Activated CD8-positive, alpha-beta T cell treated with anti-CD3 and anti-CD28 coated beads, Interleukin-2, amount 10 ng/mL, durations not matched to agents 7 days and 5 days (primary cell): Measurements from ENCODE around the gene PTGES. TPM values are rescaled to one million over a fixed set of nuclear protein-coding genes. Genes with fewer than 3 reads are reported as not detected.
"Not testable (repeated sequence)": the region's sequence is repeated elsewhere in the genome, so short reads cannot be mapped to it uniquely, and the experiment has no call there.

ENCODE experiments used
- ATAC-seq: fragments of 150-1000 bp; cut with Tn5 transposase; one replicate; pipeline ENCODE4 v1.10.0; 2021; ENCODE audit warnings: moderate library complexity
- CTCF ChIA-PET: fragments of 350-600 bp; sonication (Branson Sonifier 250); formaldehyde crosslinking; loops from one replicate; lab custom pipeline; 2021; ENCODE audit warnings: antibody characterized with exemption; lab: Charles Lee
- POLR2A ChIA-PET: fragments of 350-600 bp; sonication (Branson Sonifier 250); formaldehyde crosslinking; loops from one replicate; lab custom pipeline; 2021; ENCODE audit warnings: antibody characterized with exemption; lab: Charles Lee
- DNase-seq: peaks from one replicate; pipeline ENCODE4 v3.0.0-alpha.2; 2020
- H3K27ac Mint-ChIP-seq: one replicate; pipeline ENCODE4 v1.8.0; 2021; ENCODE audit warnings: mild to moderate bottlenecking, mixed read lengths
- H3K27me3 Mint-ChIP-seq: one replicate; pipeline ENCODE4 v1.8.0; 2021; ENCODE audit warnings: low read depth, mixed read lengths
- H3K36me3 Mint-ChIP-seq: one replicate; pipeline ENCODE4 v1.8.0; 2021; ENCODE audit warnings: low read depth, mixed read lengths
- H3K4me1 Mint-ChIP-seq: one replicate; pipeline ENCODE4 v1.8.0; 2021; ENCODE audit warnings: low read depth, mixed read lengths
- H3K4me3 Mint-ChIP-seq: one replicate; pipeline ENCODE4 v1.8.0; 2021; ENCODE audit warnings: mild to moderate bottlenecking, mixed read lengths
- H3K9me3 Mint-ChIP-seq: one replicate; pipeline ENCODE4 v1.8.0; 2022; ENCODE audit warnings: mixed read lengths; ENCODE audit not compliant: insufficient read depth
- total RNA-seq, 2 experiments: library from RNA; stranded (reverse); gene quantifications; one replicate each; pipeline ENCODE4 v1.2.3, GENCODE V29; 2021

Gene PTGES
- total RNA-seq, 2 experiments from 2014 or later = not detected

- ChIA-PET POLR2A (no interaction called here), CTCF (interaction anchor here (1.2 kb wide), 1 partner anchor 32 kb away, joined by 6 read pairs; no protein-coding TSS in a partner anchor)
- no peaks in the 10 kb centered on the region for H3K9me3 Mint-ChIP-seq
Measured at GRCh38 chr9:129769669-129770068, 16.8 kb upstream of the PTGES start.

DNA sequence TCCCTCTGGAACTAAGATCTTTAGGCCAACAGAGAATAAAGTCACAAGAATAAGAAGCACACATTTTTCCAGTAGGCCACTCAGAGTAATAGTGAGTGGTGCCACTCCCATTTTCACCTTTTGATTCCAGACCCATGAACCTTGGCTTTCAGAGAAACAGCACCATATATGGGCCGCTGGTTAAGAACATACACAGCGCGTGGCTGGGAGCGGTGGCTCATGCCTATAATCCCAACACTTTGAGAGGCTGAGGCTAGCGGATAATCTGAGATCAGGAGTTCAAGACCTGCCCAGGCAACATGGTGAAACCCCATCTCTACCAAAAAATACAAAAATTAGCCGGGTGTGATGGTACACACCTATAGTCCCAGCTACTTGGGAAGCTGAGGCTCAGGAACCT is 15.6 kb upstream of the PTGES start:
- ChIA-PET CTCF (interaction anchor here (1.2 kb wide), 1 partner anchor 31 kb away, joined by 6 read pairs; no protein-coding TSS in a partner anchor), POLR2A (no interaction called here)
- ATAC-seq = no peak
- Mint-ChIP-seq H3K27ac (no peak overlapping the region), H3K36me3 (no peaks in the 10 kb centered on the region), H3K4me1 (peaks cover 3% of the 10 kb centered on the region), H3K27me3 (peaks cover 5% of the 10 kb centered on the region), H3K9me3 (no peaks in the 10 kb centered on the region), H3K4me3 (no peak overlapping the region)
- no peak for DNase-seq

More at GRCh38 chr9:129769669-129770068, 16.8 kb upstream of the PTGES start:
- Mint-ChIP-seq H3K27me3 (peaks cover 3% of the 10 kb centered on the region), H3K4me1 (peaks cover 3% of the 10 kb centered on the region), H3K4me3 (no peak overlapping the region), H3K36me3 (no peaks in the 10 kb centered on the region), H3K27ac (no peak overlapping the region)
- ATAC-seq (no peak), DNase-seq (no peak)

- Mint-ChIP-seq H3K36me3 (no peaks in the 10 kb centered on the region), H3K9me3 (no peaks in the 10 kb centered on the region), H3K27ac (no peak overlapping the region), H3K4me3 (no peak overlapping the region), H3K4me1 (peaks cover 3% of the 10 kb centered on the region), H3K27me3 (peaks cover 8% of the 10 kb centered on the region)
- DNase-seq (no peak), ATAC-seq (no peak)
- ChIA-PET CTCF (interaction anchor here (0.9 kb wide), 1 partner anchor 26 kb away, joined by 3 read pairs; no protein-coding TSS in a partner anchor), POLR2A (no interaction called here)
Measured at GRCh38 chr9:129765764-129766317, 13.0 kb upstream of the PTGES start.

DNA sequence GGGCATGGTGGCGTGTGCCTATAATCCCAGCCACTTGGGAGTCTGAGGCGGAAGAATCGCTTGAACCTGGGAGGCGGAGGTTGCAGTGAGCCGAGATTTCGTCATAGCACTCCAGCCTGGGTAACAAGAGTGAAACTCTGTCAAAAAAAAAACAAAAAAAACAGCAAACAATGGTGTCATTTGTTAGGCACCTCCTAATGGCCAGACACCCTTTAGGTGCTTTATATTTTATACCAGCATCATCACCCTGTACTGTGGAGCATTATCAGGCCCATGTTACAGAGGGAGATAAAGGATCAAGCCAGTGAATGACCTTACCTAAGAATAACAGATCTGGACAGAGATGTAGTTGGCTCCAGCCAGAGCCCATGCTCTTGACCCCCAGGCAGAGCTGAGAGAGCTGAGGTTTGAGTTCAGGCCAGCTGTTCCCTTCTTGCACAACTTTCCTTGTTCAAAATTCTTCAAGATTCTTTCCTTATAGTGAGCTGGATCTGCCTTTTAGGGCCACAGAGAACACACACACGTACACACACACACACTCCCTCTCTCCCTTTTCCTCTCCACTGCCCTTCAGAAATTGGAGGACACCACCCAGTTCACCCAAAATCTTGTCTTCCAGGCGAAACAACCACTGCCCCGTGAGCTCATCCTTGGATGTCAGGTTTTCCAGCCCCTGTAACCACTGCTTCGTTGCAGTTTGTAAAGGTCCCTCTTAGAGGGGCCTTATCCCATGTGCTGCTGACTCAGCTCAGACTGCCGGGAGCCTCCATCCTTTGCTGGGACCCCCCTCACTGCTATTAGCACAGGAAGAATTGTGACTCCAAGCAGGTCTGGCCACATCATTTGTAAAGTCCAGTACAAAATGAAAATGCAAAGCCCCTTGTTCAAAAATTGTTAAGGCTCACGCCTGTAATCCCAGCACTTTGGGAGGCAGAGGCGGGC is 10.4 kb upstream of the PTGES start:
- Mint-ChIP-seq H3K27ac (no peak overlapping the region), H3K4me1 (peaks cover 2% of the 10 kb centered on the region), H3K9me3 (no peaks in the 10 kb centered on the region), H3K4me3 (no peak overlapping the region), H3K27me3 (peaks cover 5% of the 10 kb centered on the region), H3K36me3 (no peaks in the 10 kb centered on the region)
- DNase-seq = no peak
- no peak for ATAC-seq
- CTCF ChIA-PET = interaction anchor here (0.9 to 1.1 kb wide), 3 partner anchors 23 to 36 kb away, joined by 3 to 4 read pairs (median 4); no protein-coding TSS in a partner anchor
- POLR2A ChIA-PET = no interaction called here

- H3K9me3 Mint-ChIP-seq, H3K27ac Mint-ChIP-seq, DNase-seq, POLR2A ChIA-PET, H3K27me3 Mint-ChIP-seq, ATAC-seq, H3K36me3 Mint-ChIP-seq, H3K4me3 Mint-ChIP-seq, H3K4me1 Mint-ChIP-seq: not testable (repeated sequence)
- CTCF ChIA-PET = interaction anchor here (0.9 to 1.0 kb wide), 2 partner anchors 24 to 35 kb away, joined by 3 to 4 read pairs; no protein-coding TSS in a partner anchor
Measured at GRCh38 chr9:129762370-129762984, 9.6 kb upstream of the PTGES start.

DNA sequence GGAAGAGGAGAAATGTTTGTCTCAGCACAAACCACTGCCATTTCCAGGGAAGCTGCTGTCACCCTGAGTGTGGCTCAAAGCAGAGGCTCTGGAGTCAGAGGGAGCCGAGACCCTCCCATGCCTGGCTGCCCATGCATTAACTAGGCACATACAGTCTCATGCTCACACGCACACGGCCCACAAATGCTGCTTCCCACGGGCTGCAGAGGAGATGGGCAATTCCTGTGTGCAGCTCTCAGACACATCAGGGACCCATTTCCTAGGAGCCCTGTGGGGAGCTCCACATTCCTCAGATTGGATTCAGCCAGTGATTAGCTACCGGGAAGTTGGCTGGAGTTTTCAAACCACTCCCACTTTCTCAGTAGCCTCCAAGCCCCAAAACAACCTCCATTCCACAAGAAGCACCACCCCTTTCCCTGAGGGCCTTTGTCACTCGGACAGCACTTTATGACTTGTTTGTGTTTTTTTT is 9.1 kb upstream of the PTGES start:
- H3K9me3 Mint-ChIP-seq = no peaks in the 10 kb centered on the region
- ChIA-PET POLR2A (no interaction called here), CTCF (interaction anchor here (1.2 kb wide), 1 partner anchor 24 kb away, joined by 5 read pairs; no protein-coding TSS in a partner anchor)
- H3K27me3 Mint-ChIP-seq = peaks cover 8% of the 10 kb centered on the region
- H3K36me3 Mint-ChIP-seq = no peaks in the 10 kb centered on the region
- H3K27ac Mint-ChIP-seq = no peak overlapping the region
- no peak overlapping the region for H3K4me3 Mint-ChIP-seq
- H3K4me1 Mint-ChIP-seq = peaks cover 11% of the 10 kb centered on the region
- ATAC-seq (no peak), DNase-seq (no peak)

GRCh38 chr9:129761293-129761900 is 8.6 kb upstream of the PTGES start:
- no peak overlapping the region for H3K4me3 Mint-ChIP-seq
- H3K27me3 Mint-ChIP-seq = peaks cover 8% of the 10 kb centered on the region
- POLR2A ChIA-PET = no interaction called here
- H3K9me3 Mint-ChIP-seq = no peaks in the 10 kb centered on the region
- no peak overlapping the region for H3K27ac Mint-ChIP-seq
- no peak for DNase-seq
- H3K4me1 Mint-ChIP-seq = peaks cover 12% of the 10 kb centered on the region
- CTCF ChIA-PET = interaction anchor here (1.2 kb wide), 1 partner anchor 24 kb away, joined by 5 read pairs; no protein-coding TSS in a partner anchor
- no peaks in the 10 kb centered on the region for H3K36me3 Mint-ChIP-seq
- ATAC-seq = no peak

GRCh38 chr9:129760784-129761183 is 7.9 kb upstream of the PTGES start:
- DNase-seq, H3K4me3 Mint-ChIP-seq, ATAC-seq, H3K36me3 Mint-ChIP-seq, H3K27me3 Mint-ChIP-seq, H3K27ac Mint-ChIP-seq, H3K9me3 Mint-ChIP-seq, POLR2A ChIA-PET: not testable (repeated sequence)
- CTCF ChIA-PET = interaction anchor here (1.1 to 1.2 kb wide), 2 partner anchors 21 to 23 kb away, joined by 3 to 5 read pairs; no protein-coding TSS in a partner anchor
- peaks cover 12% of the 10 kb centered on the region for H3K4me1 Mint-ChIP-seq

- H3K4me1 Mint-ChIP-seq = peaks cover 12% of the 10 kb centered on the region
- POLR2A ChIA-PET = no interaction called here
- no peak for ATAC-seq
- DNase-seq = no peak
- no peaks in the 10 kb centered on the region for H3K9me3 Mint-ChIP-seq
- H3K36me3 Mint-ChIP-seq = no peaks in the 10 kb centered on the region
- no peak overlapping the region for H3K4me3 Mint-ChIP-seq
- CTCF ChIA-PET = interaction anchor here (1.0 to 2.2 kb wide), 4 partner anchors 22 to 33 kb away, joined by 3 to 7 read pairs (median 3); no protein-coding TSS in a partner anchor
- H3K27me3 Mint-ChIP-seq = peaks cover 8% of the 10 kb centered on the region
- no peak overlapping the region for H3K27ac Mint-ChIP-seq
Measured at GRCh38 chr9:129759804-129760502, 7.1 kb upstream of the PTGES start.

DNA sequence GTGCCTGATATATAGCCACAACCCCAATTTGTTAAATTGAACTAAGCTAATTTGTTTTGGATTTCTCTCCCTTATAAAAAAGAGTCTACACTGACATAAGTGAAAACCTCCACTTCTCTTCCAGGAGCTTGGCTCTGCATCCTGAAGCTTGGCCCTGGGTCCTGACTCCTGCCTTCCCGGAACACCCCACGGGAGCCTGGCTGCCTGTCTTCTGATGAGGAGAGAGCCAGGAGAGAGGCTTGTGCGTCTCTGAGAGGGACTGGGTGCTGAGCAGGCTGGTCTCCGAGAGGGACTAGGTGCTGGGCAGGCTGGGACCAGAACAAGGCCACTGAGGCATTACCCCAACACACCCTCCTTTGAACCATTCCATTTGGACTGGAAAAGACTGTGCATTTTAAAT is 6.5 kb upstream of the PTGES start:
- DNase-seq (no peak), ATAC-seq (no peak)
- Mint-ChIP-seq H3K27ac (no peak overlapping the region), H3K36me3 (no peaks in the 10 kb centered on the region), H3K9me3 (no peaks in the 10 kb centered on the region), H3K27me3 (peaks cover 8% of the 10 kb centered on the region), H3K4me3 (no peak overlapping the region), H3K4me1 (peaks cover 12% of the 10 kb centered on the region)
- POLR2A ChIA-PET = no interaction called here
- CTCF ChIA-PET = interaction anchor here (1.0 to 2.2 kb wide), 4 partner anchors 22 to 32 kb away, joined by 3 to 7 read pairs (median 3); no protein-coding TSS in a partner anchor
